HG02610 (cell line): ENCODE measurements around the gene SYNGR3.
"Not testable (repeated sequence)": the region's sequence is repeated elsewhere in the genome, so short reads cannot be mapped to it uniquely, and the experiment has no call there.

ENCODE experiments used
- ATAC-seq: cut with Tn5 transposase; IDR thresholded peaks from one replicate; pipeline ENCODE4 v1.9.1; 2021; ENCODE audit warnings: mild to moderate bottlenecking, moderate library complexity; ENCODE audit not compliant: unreplicated experiment

The SYNGR3 gene

DNA sequence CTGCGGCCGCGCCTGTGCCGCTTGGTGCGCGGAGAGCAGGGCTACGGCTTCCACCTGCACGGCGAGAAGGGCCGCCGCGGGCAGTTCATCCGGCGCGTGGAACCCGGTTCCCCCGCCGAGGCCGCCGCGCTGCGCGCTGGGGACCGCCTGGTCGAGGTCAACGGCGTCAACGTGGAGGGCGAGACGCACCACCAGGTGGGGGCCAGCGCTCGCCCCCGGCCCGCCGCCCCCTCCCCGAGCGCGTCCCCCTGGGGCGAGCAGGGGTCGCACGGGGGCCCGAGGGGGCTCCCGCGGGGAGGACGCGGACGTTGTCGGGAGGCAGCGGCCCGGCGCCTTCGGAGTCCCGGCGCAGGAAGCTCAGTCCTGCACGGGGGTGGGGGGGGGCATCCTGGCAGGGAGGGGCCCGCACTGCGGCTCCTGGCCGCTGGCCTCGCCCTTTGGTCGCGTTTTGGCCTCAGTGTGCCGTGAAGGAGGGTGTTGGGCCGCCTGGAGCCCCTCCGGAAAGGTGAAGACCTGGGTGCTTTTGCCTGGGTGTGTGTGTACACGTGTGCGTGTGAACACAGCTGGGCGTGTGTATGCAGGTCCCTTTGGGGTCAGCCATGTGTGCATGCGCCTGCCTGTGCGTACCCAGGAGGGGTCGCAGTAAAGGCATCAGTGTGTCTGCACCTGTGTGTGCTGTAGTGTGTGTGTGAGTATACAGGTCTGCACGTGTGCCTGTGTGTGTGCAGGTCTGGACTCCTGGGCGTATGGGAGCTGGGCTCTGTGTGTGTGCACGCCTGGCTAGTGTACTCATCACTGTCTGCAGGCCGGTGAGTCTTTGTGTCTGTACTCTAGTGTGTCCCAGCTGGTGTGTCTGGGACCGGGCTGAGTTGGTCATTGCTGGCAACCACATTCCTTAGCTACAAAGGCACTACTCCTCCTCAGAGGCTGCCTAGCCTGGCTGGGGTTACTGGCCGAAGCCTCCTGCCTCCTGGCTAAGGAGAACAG, 37.5 kb downstream of the SYNGR3 start:
- ATAC-seq, result no peak

- ATAC-seq, result no peak
These were observed 38.4 kb downstream of the SYNGR3 start for GRCh38 chr16:2028146-2028545.

DNA sequence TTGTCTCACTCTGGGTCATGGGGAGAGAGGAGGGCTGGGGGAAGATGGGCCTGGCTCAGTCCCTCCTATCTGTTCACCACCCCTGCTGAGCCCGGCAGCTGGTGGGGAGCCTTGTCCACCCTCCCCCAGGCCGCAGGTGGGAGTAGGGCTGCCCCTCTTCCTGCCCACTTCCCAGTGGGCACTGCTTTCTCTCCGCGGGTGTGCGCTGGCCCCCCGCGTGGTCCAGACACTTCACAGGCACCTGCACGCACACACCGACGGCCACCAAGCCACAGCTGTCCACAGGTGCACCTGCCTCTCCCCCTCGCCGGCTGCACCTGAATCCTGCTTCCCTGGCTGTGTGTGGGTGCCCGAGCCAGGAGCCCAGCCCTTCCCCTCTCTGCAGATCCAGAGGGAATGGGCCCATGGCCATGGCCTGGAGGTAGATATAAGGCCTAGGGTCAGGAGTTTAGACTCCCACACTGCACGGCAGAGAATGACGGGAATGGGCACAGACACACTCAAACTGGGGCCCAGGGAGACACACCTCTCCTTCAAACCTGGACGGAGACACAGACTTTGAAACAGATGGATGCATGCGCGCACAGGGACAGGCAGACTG, 39.0 kb downstream of the SYNGR3 start:
- ATAC-seq, result no peak

DNA sequence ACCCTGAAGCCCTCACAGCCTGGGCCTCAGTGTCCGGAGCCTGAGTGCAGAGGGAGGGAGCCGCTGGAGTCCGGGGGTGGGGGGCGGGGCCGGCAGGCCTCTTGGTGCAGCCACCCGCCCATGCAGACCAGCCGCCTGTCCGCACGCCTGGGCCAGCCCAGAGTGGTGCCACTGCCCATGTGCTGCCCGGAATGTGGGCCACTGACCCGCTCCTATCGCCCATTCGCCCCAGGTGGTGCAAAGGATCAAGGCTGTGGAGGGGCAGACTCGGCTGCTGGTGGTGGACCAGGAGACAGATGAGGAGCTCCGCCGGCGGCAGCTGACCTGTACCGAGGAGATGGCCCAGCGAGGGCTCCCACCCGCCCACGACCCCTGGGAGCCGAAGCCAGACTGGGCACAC, 39.6 kb downstream of the SYNGR3 start:
- no peak for ATAC-seq

- no peak for ATAC-seq
These were observed 40.3 kb downstream of the SYNGR3 start for GRCh38 chr16:2030036-2030435.

DNA sequence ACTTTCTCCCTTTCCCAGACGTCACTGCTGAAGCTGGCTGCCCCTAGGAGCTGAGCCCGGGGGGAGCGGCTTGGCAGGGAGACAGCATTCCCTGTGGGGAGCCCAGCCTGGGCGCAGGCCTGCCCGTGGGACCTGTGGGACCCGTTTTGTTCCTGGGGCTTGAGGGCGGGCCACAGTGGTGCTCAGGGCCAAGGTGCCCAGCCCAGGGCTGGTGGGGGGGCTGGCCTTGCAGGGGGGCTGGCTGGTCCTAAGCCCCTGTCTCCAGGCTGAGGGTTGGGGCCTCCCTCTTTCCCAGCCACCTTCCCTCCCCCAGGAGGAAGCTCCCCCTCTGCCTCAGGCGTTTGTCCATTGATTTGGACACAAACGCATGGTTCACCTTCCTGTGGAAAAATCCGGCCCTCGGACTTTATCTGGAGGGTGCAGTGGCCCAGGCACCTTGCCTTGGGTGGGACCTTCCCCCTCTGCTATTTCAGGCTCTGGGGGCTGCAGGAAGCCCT, 41.4 kb downstream of the SYNGR3 start:
- no peak for ATAC-seq

GRCh38 chr16:2032285-2033056, 42.7 kb downstream of the SYNGR3 start:
- no peak for ATAC-seq

DNA sequence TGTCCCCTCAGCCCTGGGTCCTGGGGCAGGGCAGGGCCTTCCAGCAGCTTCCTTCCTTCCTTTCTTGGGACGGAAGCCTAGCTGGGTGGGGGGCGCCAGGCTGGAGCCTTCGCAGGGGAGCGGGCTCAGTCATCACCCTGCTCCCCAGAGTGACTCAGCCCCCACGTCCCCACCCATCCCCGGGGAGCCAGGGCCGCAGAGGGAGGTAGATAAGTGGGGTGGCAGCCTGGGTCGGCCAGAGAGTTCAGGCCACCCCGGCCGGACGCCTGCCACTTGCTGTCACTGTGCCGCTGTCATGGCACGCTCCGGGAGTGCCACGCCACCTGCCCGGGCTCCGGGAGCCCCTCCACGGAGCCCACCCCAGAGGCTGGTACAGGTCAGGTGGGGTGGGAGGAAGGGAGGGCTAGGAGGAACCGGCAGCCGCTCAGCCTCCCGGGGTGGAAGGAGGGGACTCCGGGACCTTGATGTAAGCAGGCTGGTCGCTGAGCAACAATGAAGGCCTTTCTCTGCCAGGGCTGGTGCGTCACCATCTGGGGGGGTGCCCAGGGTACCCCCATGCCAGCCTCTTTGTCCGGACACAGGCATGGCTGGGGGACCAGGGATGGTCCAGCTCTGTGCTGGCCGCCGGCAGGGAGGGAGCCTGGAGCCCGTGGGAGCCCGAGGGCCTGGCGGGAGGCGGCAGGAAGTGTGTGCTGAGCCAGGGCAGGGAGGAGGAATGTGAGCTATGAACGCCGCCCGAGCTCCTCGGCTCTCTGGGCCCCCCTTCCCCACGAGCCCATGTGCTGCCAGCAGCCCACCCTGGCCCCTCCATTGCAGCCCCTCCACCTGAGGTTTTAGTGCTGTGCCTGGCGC, 43.5 kb downstream of the SYNGR3 start:
- no peak for ATAC-seq

DNA sequence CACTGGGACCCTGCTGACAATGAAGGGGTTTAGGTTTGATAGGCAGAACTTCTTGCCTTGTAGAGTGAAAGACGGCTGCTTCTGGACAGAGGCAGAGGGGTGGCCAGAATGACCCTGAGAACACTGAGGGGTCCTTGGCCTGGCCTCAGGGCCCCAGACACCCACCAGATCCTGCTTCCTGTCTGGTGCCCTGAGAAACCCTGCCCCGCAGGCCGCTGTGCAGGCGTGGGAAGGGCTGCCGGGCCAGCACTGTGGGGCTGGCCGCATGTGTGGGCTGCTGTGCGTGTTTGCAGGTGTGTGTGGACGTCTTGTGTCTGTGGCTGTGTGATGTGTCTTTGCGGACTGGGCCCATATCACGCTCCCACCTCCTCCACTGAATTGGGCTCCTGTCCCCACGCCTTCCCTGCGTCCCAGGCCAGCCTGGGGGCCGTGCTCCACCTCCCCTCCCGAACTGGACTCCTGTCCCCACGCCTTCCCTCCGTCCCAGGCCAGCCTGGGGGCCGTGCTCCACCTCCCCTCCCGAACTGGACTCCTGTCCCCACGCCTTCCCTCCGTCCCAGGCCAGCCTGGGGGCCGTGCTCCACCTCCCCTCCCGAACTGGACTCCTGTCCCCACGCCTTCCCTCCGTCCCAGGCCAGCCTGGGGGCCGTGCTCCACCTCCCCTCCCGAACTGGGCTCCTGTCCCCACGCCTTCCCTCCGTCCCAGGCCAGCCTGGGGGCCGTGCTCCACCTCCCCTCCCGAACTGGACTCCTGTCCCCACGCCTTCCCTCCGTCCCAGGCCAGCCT, 44.3 kb downstream of the SYNGR3 start:
- not testable (repeated sequence) for ATAC-seq

- no peak for ATAC-seq
These were observed 45.1 kb downstream of the SYNGR3 start for GRCh38 chr16:2034696-2035430.

- no peak for ATAC-seq
These were observed 45.8 kb downstream of the SYNGR3 start for GRCh38 chr16:2035431-2036199.

DNA sequence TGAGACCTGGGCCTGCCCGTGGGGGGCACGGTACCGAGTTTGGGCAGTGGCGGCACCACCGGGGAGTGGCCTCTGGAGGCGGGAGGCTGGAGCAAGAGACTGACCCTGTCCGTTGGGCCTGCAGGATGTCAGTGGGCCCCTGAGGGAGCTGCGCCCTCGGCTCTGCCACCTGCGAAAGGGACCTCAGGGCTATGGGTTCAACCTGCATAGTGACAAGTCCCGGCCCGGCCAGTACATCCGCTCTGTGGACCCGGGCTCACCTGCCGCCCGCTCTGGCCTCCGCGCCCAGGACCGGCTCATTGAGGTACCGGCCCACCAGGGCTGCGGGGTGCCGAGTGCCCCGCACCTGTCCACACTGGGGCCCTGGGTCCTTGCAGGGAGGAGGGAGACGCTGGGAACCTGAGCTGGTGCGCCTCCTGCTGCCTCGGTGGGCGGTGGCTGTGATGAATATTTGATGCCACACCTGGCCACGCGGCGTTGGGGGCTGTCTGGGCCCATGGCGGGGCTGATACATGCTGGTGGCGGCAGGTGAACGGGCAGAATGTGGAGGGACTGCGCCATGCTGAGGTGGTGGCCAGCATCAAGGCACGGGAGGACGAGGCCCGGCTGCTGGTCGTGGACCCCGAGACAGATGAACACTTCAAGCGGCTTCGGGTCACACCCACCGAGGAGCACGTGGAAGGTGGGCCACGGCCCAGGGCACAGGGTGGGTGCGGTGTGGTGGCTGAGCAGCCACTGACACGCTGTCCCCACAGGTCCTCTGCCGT, 46.6 kb downstream of the SYNGR3 start:
- ATAC-seq, result no peak

DNA sequence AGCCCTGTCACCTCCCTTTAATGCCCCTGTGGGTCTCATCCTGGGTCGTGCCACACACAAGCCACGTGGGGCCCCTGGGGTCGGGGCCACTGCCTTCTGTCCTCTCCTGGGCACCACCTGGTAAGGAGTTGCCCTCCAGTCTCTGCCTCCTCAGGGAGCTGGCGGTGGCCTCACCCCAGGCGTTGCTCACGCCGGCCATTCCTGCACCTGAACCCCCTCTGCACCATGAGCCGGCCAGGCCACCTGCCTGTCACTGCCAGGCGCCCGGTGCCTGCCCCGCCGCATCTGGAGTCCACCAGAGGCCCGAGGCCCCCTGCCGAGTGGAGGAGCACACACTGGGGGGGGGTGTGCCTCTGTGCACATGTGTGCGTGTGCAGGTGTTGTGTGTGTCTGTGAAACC, 47.3 kb downstream of the SYNGR3 start:
- no peak for ATAC-seq

DNA sequence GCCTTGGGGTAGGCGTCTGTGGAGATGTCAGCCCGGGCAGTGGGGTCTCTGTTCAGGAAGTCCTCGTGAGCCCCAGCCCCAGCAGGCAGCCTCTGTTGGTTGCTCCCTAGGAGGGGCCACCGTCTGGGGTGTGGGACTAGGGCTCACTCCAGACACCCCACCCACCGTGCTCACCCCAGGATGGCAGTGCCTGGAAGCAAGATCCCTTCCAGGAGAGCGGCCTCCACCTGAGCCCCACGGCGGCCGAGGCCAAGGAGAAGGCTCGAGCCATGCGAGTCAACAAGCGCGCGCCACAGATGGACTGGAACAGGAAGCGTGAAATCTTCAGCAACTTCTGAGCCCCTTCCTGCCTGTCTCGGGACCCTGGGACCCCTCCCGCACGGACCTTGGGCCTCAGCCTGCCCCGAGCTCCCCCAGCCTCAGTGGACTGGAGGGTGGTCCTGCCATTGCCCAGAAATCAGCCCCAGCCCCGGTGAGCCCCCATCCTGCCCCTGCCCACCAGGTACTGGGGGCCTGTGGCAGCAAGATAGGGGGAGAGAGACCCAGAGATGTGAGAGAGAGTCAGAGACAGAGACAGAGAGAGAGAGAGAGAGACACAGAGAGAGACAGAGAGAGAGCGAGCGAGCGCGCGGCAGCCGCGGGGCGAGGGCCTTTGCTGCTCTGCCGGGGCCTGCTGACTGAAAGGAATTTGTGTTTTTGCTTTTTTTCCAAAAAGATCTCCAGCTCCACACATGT, 48.0 kb downstream of the SYNGR3 start:
- ATAC-seq, result no peak

DNA sequence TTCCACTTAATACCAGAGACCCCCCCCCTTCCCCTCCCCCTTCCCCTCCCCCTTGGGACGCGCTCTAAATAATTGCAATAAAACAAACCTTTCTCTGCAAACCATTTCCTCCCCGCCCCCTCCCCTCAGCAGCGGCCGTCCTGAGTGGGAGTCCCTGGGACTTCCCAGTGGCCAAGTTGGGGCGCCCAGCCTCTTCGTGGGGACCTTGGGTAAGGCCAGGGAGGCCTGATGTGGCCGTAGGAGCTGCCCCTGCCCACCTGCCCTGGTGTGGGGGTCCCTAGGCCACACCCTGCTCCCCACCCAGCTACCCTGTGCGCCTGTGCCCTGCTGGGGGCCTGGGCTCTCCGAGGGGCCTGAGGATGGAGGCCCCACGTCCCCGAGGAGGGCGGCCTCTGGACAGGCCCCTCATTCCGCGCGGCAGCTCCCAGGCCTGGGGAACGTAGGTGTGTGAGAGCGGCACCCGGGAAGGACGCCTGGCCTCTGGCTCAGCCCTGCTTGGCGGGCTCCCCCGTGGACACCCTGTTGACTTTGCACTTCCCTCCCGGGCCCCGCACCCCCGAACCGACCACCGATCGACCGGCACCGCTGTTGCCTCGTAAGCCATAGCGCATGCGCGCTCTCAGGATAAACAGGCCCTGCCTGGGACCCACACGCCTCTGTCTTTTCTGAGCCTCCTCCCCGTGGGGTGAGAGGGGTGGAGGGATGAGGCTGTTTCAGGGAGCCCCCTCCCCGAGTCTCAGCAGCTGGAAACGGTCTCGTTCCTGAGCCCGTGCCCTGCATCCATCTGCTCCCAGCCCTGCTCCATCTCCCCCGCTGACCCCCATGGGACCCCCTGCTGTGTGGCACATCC, 48.8 kb downstream of the SYNGR3 start:
- ATAC-seq, result no peak
